Measurements from ENCODE around the gene BMPR1B.
"Not testable (repeated sequence)": the region's sequence is repeated elsewhere in the genome, so short reads cannot be mapped to it uniquely, and the experiment has no call there.

The BMPR1B gene

GRCh38 chr4:95142932-95143331, 385.2 kb downstream of the BMPR1B start:
- DNase-seq (ENCODE audit: low spot score): no peak

- DNase-seq (ENCODE audit: low spot score): no peak
These were observed 393.5 kb downstream of the BMPR1B start for GRCh38 chr4:95151255-95151654.

GRCh38 chr4:95153182-95153581, 395.4 kb downstream of the BMPR1B start:
- DNase-seq (ENCODE audit: low spot score): no peak

GRCh38 chr4:95155759-95156451, 398.1 kb downstream of the BMPR1B start:
- peak; percentile 35 for DNase-seq (ENCODE audit: low spot score)

GRCh38 chr4:95156452-95156765, 398.7 kb downstream of the BMPR1B start:
- no peak for DNase-seq (ENCODE audit: low spot score)

- DNase-seq (ENCODE audit: low spot score): no peak
These were observed 399.8 kb downstream of the BMPR1B start for GRCh38 chr4:95157596-95157995.

- DNase-seq (ENCODE audit: low spot score): no peak
These were observed 400.3 kb downstream of the BMPR1B start for GRCh38 chr4:95158045-95158444.

GRCh38 chr4:95158626-95159025, 400.9 kb downstream of the BMPR1B start:
- no peak for DNase-seq (ENCODE audit: low spot score)

- no peak for DNase-seq (ENCODE audit: low spot score)
These were observed 401.6 kb downstream of the BMPR1B start for GRCh38 chr4:95159384-95159783.

GRCh38 chr4:95161781-95162469, 404.2 kb downstream of the BMPR1B start:
- DNase-seq (ENCODE audit: low spot score): no peak

GRCh38 chr4:95162867-95163266, 405.1 kb downstream of the BMPR1B start:
- DNase-seq (ENCODE audit: low spot score): no peak

GRCh38 chr4:95165926-95166524, 408.3 kb downstream of the BMPR1B start:
- DNase-seq (ENCODE audit: low spot score): peak; percentile 58

GRCh38 chr4:95167805-95168204, 410.1 kb downstream of the BMPR1B start:
- DNase-seq (ENCODE audit: low spot score): no peak

GRCh38 chr4:95170176-95170575, 412.4 kb downstream of the BMPR1B start:
- DNase-seq (ENCODE audit: low spot score): no peak

- DNase-seq (ENCODE audit: low spot score): not testable (repeated sequence)
These were observed 413.6 kb downstream of the BMPR1B start for GRCh38 chr4:95171377-95171776.

- DNase-seq (ENCODE audit: low spot score): no peak
These were observed 421.2 kb downstream of the BMPR1B start for GRCh38 chr4:95178938-95179337.

- no peak for DNase-seq (ENCODE audit: low spot score)
These were observed 422.9 kb downstream of the BMPR1B start for GRCh38 chr4:95180531-95181242.

- no peak for DNase-seq (ENCODE audit: low spot score)
These were observed 423.7 kb downstream of the BMPR1B start for GRCh38 chr4:95181243-95181995.

- no peak for DNase-seq (ENCODE audit: low spot score)
These were observed 424.2 kb downstream of the BMPR1B start for GRCh38 chr4:95181996-95182306.

GRCh38 chr4:95183656-95184408, 426.1 kb downstream of the BMPR1B start:
- DNase-seq (ENCODE audit: low spot score): no peak

- no peak for DNase-seq (ENCODE audit: low spot score)
These were observed 428.9 kb downstream of the BMPR1B start for GRCh38 chr4:95186666-95187065.
